Measurements from ENCODE around the gene ZFPM1. TPM values are rescaled to one million over a fixed set of nuclear protein-coding genes. Genes with fewer than 3 reads are reported as not detected.

ZFPM1 gene
- total RNA-seq, 2 donors from 2014 or later = 10.9 to 11.4 TPM

- intact Hi-C loops (cut with DNase I) = no loop called here
- no peaks in the 10 kb centered on the region for H3K36me3 ChIP-seq (replicated peaks in 1 of 2; ENCODE audit: insufficient read depth in 1 of 2, low read depth in 2 of 2)
- H3K27ac ChIP-seq = no peak overlapping the region
- ATAC-seq (no peak), DNase-seq (no peak)
- no peaks in the 10 kb centered on the region for H3K27me3 ChIP-seq
- 60 to 67% methylated on average over 7 to 14 of the region's 16 CpGs for WGBS, 2 donors
- no peak overlapping the region for H3K4me3 ChIP-seq
- no peaks in the 10 kb centered on the region for H3K9me3 ChIP-seq
- TF ChIP-seq, protein P1, sequence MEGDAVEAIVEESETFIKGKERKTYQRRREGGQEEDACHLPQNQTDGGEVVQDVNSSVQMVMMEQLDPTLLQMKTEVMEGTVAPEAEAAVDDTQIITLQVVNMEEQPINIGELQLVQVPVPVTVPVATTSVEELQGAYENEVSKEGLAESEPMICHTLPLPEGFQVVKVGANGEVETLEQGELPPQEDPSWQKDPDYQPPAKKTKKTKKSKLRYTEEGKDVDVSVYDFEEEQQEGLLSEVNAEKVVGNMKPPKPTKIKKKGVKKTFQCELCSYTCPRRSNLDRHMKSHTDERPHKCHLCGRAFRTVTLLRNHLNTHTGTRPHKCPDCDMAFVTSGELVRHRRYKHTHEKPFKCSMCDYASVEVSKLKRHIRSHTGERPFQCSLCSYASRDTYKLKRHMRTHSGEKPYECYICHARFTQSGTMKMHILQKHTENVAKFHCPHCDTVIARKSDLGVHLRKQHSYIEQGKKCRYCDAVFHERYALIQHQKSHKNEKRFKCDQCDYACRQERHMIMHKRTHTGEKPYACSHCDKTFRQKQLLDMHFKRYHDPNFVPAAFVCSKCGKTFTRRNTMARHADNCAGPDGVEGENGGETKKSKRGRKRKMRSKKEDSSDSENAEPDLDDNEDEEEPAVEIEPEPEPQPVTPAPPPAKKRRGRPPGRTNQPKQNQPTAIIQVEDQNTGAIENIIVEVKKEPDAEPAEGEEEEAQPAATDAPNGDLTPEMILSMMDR (IDR thresholded peaks at IDR 0.05) = no peak
- no peak for TF ChIP-seq POLR2A (IDR thresholded peaks at IDR 0.05)
- H3K4me1 ChIP-seq = no peaks in the 10 kb centered on the region
These were observed 97.2 kb downstream of the ZFPM1 start for GRCh38 chr16:88550246-88550661.

DNA sequence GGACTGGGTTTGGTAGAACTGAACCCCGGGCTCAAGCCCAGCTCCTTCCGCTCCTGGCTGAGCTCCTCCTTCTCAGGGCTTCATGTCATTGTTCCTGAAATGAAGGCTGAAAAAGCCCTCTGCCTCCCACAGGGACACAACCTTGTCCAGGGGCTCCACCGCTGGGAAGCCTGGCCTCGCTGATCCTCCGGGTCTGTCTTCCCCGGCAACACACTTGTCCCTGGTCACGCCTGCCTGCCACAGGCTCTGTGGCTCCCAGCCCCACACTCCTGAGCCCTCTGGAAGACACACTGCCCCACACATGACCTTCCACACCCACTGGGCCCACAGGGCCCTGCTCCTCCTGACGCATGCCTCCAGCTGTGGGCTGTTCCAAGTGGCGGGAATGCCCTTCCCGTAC lies 99.1 kb downstream of the ZFPM1 start:
- WGBS, 2 donors = 93 to 100% methylated on average over 6 to 10 of the region's 10 CpGs
- ATAC-seq = no peak
- no peak overlapping the region for H3K27ac ChIP-seq
- no peaks in the 10 kb centered on the region for H3K36me3 ChIP-seq (replicated peaks in 1 of 2; ENCODE audit: insufficient read depth in 1 of 2, low read depth in 2 of 2)
- no peak overlapping the region for H3K4me3 ChIP-seq
- no peak for TF ChIP-seq POLR2A (IDR thresholded peaks at IDR 0.05)
- TF ChIP-seq, protein P1 (IDR thresholded peaks at IDR 0.05) = no peak
- intact Hi-C loops (cut with DNase I) = no loop called here
- H3K9me3 ChIP-seq = no peaks in the 10 kb centered on the region
- H3K4me1 ChIP-seq = no peaks in the 10 kb centered on the region
- DNase-seq = no peak
- H3K27me3 ChIP-seq = no peaks in the 10 kb centered on the region

- intact Hi-C loops (cut with DNase I) = no loop called here
- ATAC-seq = peak; percentile 25
- no peak for TF ChIP-seq POLR2A (IDR thresholded peaks at IDR 0.05)
- TF ChIP-seq, protein P1 (IDR thresholded peaks at IDR 0.05) = no peak
These were observed 99.7 kb downstream of the ZFPM1 start for GRCh38 chr16:88552815-88553214.

GRCh38 chr16:88553739-88554138 lies 100.7 kb downstream of the ZFPM1 start:
- H3K27ac ChIP-seq = no peak overlapping the region
- WGBS, 2 donors = 84 to 85% methylated on average over 7 to 16 of the region's 16 CpGs
- no peaks in the 10 kb centered on the region for H3K36me3 ChIP-seq (replicated peaks in 1 of 2; ENCODE audit: insufficient read depth in 1 of 2, low read depth in 2 of 2)
- no peak overlapping the region for H3K4me3 ChIP-seq
- ATAC-seq (no peak), DNase-seq (no peak)
- peaks cover 2% of the 10 kb centered on the region for H3K4me1 ChIP-seq
- intact Hi-C loops (cut with DNase I) = no loop called here
- TF ChIP-seq POLR2A (IDR thresholded peaks at IDR 0.05) = no peak
- TF ChIP-seq, protein P1 (IDR thresholded peaks at IDR 0.05) = no peak
- no peaks in the 10 kb centered on the region for H3K27me3 ChIP-seq
- no peaks in the 10 kb centered on the region for H3K9me3 ChIP-seq

More at GRCh38 chr16:88552815-88553214, 99.7 kb downstream of the ZFPM1 start:
- 59 to 100% methylated on average over 1 to 13 of the region's 13 CpGs for WGBS, 2 donors
- H3K36me3 ChIP-seq (replicated peaks in 1 of 2; ENCODE audit: insufficient read depth in 1 of 2, low read depth in 2 of 2) = no peaks in the 10 kb centered on the region
- no peak overlapping the region for H3K4me3 ChIP-seq
- no peaks in the 10 kb centered on the region for H3K27me3 ChIP-seq
- no peaks in the 10 kb centered on the region for H3K4me1 ChIP-seq
- H3K27ac ChIP-seq = no peak overlapping the region
- peak in 2 of 4 donors; percentile 79 to 80 for DNase-seq
- no peaks in the 10 kb centered on the region for H3K9me3 ChIP-seq

DNA sequence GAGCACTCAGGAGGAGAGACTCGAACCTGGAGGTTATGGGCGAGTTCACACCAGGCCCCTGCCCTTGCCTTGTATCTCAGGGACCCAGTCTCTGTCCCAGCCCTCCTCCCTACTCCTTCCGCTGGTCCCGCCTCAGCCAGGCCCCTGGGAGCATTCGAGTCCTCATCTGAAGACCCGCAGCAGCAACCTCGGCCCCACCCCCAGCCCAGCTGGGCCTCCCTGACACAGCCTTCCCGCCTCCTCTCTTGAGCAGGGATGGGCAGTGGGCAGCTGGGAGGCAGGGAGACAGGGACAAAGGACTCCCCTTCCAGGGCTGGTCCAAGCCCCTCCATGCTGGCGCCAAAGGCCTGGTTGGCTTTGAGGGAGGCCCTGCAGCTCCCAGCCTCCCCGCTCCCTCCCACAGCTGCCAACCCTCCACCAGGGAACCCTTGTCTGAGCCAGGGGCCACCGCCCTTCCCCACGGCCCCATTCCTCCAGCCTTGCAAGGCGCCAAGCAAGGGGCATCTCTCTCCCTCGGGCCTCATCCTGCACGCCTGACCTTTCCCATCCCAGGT lies 101.7 kb downstream of the ZFPM1 start:
- intact Hi-C loops (cut with DNase I) = no loop called here
- 78 to 82% methylated on average over 14 to 15 of the region's 15 CpGs for WGBS, 2 donors
- Histone ChIP-seq H3K4me1 (peaks cover 10% of the 10 kb centered on the region), H3K4me3 (no peak overlapping the region), H3K36me3 (replicated peaks in 1 of 2; ENCODE audit: insufficient read depth in 1 of 2, low read depth in 2 of 2) (no peaks in the 10 kb centered on the region), H3K27ac (no peak overlapping the region), H3K27me3 (no peaks in the 10 kb centered on the region), H3K9me3 (no peaks in the 10 kb centered on the region)
- no peak for ATAC-seq
- DNase-seq = no peak
- TF ChIP-seq, protein P1 (IDR thresholded peaks at IDR 0.05) = no peak
- no peak for TF ChIP-seq POLR2A (IDR thresholded peaks at IDR 0.05)

All from body of pancreas (tissue), 4 donors.